Muscle layer of duodenum (tissue), 2 donors: ENCODE results near the gene USHBP1.

ENCODE experiments used
- H3K27ac ChIP-seq: one replicate; pipeline ENCODE4 v1.7.0; 2013; ENCODE audit warnings: mild to moderate bottlenecking, low read length
- H3K27me3 ChIP-seq: one replicate; pipeline ENCODE4 v1.7.0; 2013; ENCODE audit warnings: low read depth, mild to moderate bottlenecking, control low read depth, low read length
- H3K36me3 ChIP-seq, 2 donors: one replicate each; pipeline ENCODE4 v1.7.0; 2013; ENCODE audit warnings: low read length in 2 of 2, control low read depth in 1 of 2, mild to moderate bottlenecking in 1 of 2; ENCODE audit not compliant: insufficient read depth in 2 of 2, control insufficient read depth in 1 of 2
- H3K4me1 ChIP-seq, 2 donors: one replicate each; pipeline ENCODE4 v1.7.0; 2013; ENCODE audit warnings: low read length in 2 of 2, mild to moderate bottlenecking in 2 of 2, control low read depth in 1 of 2, moderate library complexity in 1 of 2; ENCODE audit not compliant: insufficient read depth in 2 of 2, control insufficient read depth in 1 of 2
- H3K4me3 ChIP-seq, 2 donors: one replicate each; pipeline ENCODE4 v1.7.0; 2013; ENCODE audit warnings: low read length in 2 of 2, low read depth in 1 of 2, mild to moderate bottlenecking in 1 of 2
- H3K9me3 ChIP-seq, 2 donors: one replicate each; pipeline ENCODE4 v1.7.0; 2013; ENCODE audit warnings: low read length in 2 of 2, control low read depth in 1 of 2, mild to moderate bottlenecking in 1 of 2; ENCODE audit not compliant: control insufficient read depth in 1 of 2
- donor health status: healthy.

Gene USHBP1

DNA sequence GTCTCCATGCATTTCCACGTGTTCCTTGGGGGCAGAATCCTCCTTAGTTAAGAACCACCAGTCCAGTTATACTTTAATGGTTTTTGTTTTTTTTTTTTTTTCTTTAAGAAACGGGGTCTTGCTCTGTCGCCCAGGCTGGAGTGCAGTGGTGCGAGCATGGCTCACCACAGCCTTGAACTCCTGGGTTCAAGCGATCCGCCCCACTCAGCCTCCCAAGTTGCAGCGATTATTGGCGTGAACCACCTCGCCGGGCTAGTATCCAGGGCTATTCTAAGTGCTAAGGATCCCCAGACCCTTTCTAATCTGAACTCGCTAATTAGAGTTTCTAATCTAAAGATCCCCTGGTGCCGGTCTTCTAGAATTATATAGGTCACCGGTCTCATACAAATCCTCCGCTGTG lies 29.1 kb upstream of the USHBP1 start:
- H3K27me3 ChIP-seq = no peaks in the 10 kb centered on the region
- no peak overlapping the region for H3K27ac ChIP-seq
- H3K4me3 ChIP-seq = no peak overlapping the region
- H3K36me3 ChIP-seq = peaks cover 0 to 11% of the 10 kb centered on the region in 2 donors
- H3K9me3 ChIP-seq = no peaks in the 10 kb centered on the region
- peaks cover 0 to 10% of the 10 kb centered on the region in 2 donors for H3K4me1 ChIP-seq

DNA sequence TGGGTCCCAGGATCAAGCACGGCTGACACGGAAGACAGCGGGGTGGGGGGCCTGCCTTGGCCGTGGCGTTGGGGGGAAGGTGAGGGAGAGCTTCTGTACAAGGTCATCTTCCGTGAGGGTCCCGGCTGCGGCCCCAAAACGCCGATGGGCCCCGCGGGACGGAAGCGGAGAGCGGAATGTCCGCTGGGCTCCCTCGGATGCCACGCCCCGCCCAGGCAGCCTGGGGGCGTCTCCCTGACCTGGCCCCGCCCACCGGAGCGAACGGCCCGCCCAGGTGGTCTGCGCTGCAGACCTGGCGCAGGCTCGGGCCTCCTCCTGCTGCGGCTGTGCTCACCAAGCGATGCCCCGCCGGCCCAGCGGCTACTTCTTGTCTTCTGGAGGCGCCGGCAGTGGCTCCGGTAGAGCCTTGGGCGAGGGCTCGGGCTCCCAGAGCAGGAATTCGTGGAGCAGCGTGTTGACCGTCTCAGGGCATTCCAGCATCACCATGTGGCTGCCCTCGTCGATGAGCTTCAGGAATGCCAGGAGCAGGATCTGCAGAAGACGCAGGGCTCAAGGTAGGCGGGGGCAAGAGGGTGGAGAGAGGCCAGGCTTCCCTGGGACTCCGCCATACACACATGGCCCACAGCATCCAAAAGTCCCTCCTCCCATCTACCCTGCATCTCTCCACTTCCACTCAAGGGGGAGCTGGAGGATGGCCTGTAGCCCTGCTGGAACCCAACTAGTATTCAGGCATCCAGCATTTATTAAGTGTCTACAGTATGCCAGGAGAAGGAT lies 27.9 kb upstream of the USHBP1 start:
- peak overlapping the region; percentile 55 to 79 for H3K4me3 ChIP-seq
- H3K27me3 ChIP-seq = no peaks in the 10 kb centered on the region
- H3K9me3 ChIP-seq = no peaks in the 10 kb centered on the region
- peaks cover 0 to 10% of the 10 kb centered on the region in 2 donors for H3K4me1 ChIP-seq
- peaks cover 0 to 6% of the 10 kb centered on the region in 2 donors for H3K36me3 ChIP-seq
- no peak overlapping the region for H3K27ac ChIP-seq

DNA sequence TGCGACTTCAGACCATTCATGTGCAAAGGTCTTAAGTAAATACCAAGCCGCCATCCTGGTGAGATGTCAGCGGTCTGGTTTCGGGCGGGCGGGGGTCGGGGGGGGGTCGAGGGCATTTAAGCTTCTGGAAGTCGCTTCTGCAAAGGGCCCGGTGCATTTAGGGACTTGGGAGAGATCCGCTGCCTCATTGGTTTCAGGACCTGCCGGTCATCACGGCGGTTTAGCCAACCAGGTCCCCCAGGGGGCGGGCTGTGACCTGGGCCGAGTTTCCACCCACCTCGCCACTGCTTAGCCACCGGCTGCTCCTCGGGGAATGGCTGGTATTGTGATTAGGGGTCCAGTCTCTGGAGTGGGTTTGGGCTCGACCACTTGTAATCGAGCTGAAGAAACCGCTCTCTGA lies 24.9 kb upstream of the USHBP1 start:
- H3K27me3 ChIP-seq = no peaks in the 10 kb centered on the region
- no peak overlapping the region for H3K27ac ChIP-seq
- no peaks in the 10 kb centered on the region for H3K9me3 ChIP-seq
- H3K36me3 ChIP-seq = peaks cover 0 to 6% of the 10 kb centered on the region in 2 donors
- H3K4me3 ChIP-seq = no peak overlapping the region
- peaks cover 0 to 10% of the 10 kb centered on the region in 2 donors for H3K4me1 ChIP-seq

DNA sequence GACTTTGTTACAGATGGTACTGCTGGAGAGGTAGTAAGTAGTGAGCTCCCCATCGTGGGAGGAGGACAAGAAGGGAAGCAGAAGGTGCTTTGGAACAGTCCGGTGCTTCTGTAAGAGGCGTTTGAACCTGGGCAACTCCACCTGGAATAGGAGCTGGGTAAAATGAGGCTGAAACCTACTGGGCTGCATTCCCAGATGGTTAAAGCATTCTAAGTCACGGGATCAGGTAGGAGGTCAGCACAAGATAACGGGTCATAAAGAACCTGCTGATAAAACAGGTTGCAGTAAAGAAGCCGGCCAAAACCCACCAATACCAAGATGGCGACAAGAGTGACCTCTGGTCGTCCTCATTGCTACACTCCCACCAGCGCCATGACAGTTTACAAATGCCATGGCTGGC lies 22.2 kb upstream of the USHBP1 start:
- H3K4me3 ChIP-seq = no peak overlapping the region

DNA sequence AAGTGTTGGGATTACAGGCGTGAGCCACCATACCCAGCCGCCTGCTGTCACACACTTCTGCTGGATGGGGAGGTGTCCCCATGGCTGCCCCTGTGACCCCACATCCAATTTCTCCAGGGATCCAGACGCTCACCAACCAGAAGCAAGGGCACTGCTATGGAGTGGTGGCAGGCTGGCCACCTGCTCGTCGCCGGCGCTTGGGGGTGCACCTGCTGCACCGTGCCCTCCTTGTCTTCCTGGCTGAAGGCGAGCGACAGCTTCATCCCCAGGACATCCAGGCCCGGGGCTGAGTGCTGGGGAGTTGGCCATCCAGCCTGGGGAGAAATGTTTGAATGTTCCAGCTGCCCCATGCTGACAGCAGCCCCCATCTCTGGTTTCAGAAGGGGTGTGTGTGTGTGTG lies 21.7 kb upstream of the USHBP1 start:
- Histone ChIP-seq H3K27ac (no peak overlapping the region), H3K9me3 (no peaks in the 10 kb centered on the region), H3K36me3 (no peaks in the 10 kb centered on the region), H3K4me3 (no peak overlapping the region), H3K27me3 (no peaks in the 10 kb centered on the region), H3K4me1 (peaks cover 0 to 18% of the 10 kb centered on the region in 2 donors)

More for the DNA sequence above, 22.2 kb upstream of the USHBP1 start:
- no peak overlapping the region for H3K27ac ChIP-seq
- peaks cover 0 to 13% of the 10 kb centered on the region in 2 donors for H3K4me1 ChIP-seq
- no peaks in the 10 kb centered on the region for H3K27me3 ChIP-seq
- no peaks in the 10 kb centered on the region for H3K9me3 ChIP-seq
- no peaks in the 10 kb centered on the region for H3K36me3 ChIP-seq

DNA sequence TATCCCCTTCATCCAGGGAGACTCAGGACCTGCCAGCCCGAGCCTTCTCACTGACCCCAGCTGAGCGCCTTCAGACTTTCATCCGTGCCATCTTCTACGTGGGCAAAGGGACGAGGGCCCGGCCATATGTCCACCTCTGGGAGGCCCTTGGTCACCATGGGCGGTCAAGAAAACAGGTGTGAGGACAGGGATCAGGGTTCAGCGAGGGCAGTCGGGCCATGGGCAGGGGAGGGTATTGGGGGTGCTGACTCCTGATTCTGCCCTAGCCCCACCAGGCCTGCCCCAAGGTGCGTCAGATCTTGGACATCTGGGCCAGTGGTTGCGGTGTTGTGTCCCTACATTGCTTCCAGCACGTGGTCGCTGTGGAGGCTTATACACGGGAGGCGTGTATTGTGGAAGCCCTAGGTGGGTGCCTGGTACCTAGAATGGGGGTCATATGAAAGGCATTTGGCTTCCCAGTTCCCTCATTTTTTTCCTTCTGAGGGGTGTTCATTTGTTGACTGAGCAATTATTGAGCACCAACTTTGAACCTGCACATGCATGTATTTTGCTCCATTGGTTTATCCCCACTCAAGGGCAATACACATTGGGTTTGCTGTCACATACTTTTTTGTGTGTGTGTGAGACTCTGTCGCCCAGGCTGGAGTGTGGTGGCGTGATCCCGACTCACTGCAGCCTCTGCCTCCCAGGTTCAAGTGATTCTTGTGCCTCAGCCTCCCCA lies 21.0 kb upstream of the USHBP1 start:
- Histone ChIP-seq H3K27me3 (no peaks in the 10 kb centered on the region), H3K4me1 (peaks cover 0 to 18% of the 10 kb centered on the region in 2 donors), H3K4me3 (no peak overlapping the region), H3K36me3 (no peaks in the 10 kb centered on the region), H3K27ac (no peak overlapping the region), H3K9me3 (no peaks in the 10 kb centered on the region)

DNA sequence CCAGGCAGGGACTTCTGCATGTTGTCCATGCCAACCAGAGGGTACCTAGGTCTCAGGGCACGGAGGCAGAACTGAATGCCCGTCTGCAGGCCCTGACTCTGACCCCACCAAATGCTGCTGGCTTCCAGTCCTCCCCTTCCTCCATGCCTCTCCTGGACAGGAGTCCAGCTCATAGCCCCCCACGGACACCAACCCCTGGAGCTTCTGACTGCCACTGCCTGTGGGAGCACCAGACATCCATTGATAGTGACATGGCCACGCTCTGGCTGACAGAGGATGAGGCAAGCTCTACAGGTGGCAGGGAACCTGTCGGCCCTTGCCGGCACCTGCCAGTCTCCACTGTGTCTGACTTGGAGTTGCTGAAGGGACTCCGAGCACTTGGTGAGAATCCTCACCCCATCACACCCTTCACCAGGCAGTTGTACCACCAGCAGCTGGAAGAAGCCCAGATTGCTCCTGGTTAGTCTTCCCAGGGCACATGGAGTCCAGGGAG lies 19.0 kb upstream of the USHBP1 start:
- peaks cover 0 to 15% of the 10 kb centered on the region in 2 donors for H3K4me1 ChIP-seq
- H3K4me3 ChIP-seq = no peak overlapping the region
- H3K9me3 ChIP-seq = no peaks in the 10 kb centered on the region
- peaks cover 5 to 12% of the 10 kb centered on the region in 2 donors for H3K36me3 ChIP-seq
- no peak overlapping the region for H3K27ac ChIP-seq
- no peaks in the 10 kb centered on the region for H3K27me3 ChIP-seq

DNA sequence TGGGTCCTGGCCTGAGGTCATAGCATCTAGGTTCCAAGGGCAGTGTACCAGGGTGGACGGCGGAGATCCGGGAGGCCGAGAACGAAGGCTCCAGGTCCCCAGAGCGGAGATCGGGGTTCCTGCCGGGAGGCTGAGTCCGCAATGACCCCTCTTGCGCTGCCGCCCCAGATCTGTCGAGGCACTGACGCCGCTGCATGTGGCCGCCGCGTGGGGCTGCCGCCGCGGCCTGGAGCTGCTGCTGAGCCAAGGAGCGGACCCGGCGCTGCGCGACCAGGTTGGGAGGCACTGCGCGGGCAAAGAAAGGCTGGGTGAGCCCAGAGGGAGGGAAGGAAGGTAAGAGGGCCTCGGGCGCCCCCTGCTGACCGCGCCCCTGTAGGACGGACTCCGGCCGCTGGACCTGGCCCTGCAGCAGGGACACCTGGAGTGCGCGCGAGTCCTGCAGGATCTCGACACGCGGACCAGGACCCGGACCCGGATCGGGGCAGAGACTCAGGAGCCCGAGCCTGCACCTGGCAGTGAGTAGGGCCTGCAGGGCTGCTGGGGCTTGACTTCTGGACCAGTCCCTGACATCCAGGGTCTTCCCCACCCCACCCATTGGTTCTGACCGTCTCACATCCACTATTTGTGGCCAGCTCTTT lies 18.1 kb upstream of the USHBP1 start:
- H3K27me3 ChIP-seq = no peaks in the 10 kb centered on the region
- H3K4me1 ChIP-seq = peaks cover 0 to 15% of the 10 kb centered on the region in 2 donors
- peaks cover 5 to 12% of the 10 kb centered on the region in 2 donors for H3K36me3 ChIP-seq
- peak overlapping the region; percentile 42 to 63 for H3K4me3 ChIP-seq
- H3K27ac ChIP-seq = no peak overlapping the region
- no peaks in the 10 kb centered on the region for H3K9me3 ChIP-seq

DNA sequence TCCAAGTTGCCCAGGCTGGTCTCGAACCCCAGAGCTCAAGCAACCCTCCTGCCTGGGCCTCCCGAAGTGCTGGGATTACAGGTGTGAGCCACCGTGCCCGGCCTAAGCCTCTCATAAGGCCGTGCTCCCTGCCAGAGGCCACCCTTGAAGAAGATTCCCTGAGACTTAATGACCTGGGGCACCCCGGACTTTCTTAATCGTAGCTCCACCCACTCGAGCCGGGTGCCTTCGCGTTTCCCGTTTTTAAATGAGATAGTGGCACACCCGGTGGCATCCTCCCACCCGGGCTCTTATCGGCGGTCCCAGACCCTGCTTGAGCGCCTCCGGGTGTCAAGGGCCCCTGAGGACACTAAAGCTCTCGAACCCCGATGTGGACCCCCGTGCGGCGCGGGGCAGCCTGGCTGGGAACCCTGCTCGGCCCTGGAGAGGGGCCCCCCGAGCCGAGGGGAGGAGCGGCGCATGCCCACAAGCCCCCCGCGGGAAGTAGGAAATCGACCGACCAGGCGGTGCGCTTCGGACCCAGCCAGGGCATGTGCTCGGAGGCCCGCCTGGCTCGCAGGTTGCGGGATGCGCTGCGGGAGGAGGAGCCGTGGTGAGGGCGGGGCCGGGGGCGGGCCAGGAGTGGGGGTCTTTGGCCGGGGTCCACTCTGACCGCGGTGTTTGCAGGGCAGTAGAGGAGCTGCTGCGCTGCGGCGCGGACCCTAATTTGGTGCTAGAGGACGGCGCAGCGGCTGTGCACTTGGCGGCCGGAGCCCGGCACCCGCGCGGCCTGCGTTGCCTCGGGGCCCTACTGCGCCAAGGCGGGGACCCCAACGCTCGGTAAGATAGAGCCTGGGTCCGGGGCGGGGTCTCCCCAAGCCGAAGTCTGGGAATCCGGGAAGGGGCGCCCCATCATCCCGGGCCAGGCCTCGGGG lies 17.1 kb upstream of the USHBP1 start, which contains the start of gene ANKLE1:
Gene ANKLE1, plus strand, starts transcription at position 511 of the 914 bp plus-strand sequence. Its CDS starts 20 bp downstream, at position 531.
- H3K27ac ChIP-seq = no peak within 1 kb of the TSS
- peak within 1 kb of the TSS; percentile 42 to 63 for H3K4me3 ChIP-seq
- H3K36me3 ChIP-seq = peaks cover 8 to 21% of the 10 kb centered on the region in 2 donors
- peaks cover 0 to 15% of the 10 kb centered on the region in 2 donors for H3K4me1 ChIP-seq
- no peaks in the 10 kb centered on the region for H3K27me3 ChIP-seq
- H3K9me3 ChIP-seq = no peaks in the 10 kb centered on the region

DNA sequence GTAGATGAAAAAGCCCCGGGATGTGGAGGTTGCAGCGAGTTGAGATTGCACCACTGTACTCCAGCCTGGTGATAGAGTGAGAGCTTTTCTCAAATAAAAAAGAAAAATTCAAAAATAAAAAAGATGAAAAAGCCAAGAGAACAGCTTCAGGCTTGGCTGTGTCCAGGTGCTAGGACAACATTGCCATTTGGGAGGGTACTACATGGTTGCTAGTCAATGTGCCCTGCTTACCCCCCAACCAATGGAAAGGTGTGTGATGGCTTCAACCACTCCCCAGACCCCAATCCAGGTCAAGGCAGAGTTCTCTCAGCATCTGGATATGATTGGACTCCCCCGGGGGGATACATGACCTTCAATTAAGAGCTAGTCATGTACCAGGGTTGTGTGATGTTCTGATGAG lies 14.9 kb upstream of the USHBP1 start:
- peaks cover 14 to 40% of the 10 kb centered on the region in 2 donors for H3K36me3 ChIP-seq

More for the DNA sequence above, 14.9 kb upstream of the USHBP1 start:
- no peaks in the 10 kb centered on the region for H3K27me3 ChIP-seq
- no peak overlapping the region for H3K4me3 ChIP-seq
- no peak overlapping the region for H3K27ac ChIP-seq
- peaks cover 0 to 15% of the 10 kb centered on the region in 2 donors for H3K4me1 ChIP-seq
- no peaks in the 10 kb centered on the region for H3K9me3 ChIP-seq
